HepG2 (cell line): ENCODE data around the gene CADM2. TPM values are rescaled to one million over a fixed set of nuclear protein-coding genes. Genes with fewer than 3 reads are reported as not detected.

ENCODE experiments used
- ATAC-seq: fragments of 200-7000 bp; cut with Tn5 transposase; 3 replicates; pipeline ENCODE4 v1.9.1; 2020; ENCODE audit warnings: mild to moderate bottlenecking, moderate library complexity
- BruUV-seq: library from RNA; stranded (reverse); fragments of 400-500 nt; replicated peaks from 2 replicates; lab custom pipeline; 2021; lab: Mats Ljungman, UMichigan
- CTCF ChIA-PET: fragments of 300-600 bp; formaldehyde crosslinking; extraction: SDS; loops from one replicate; lab custom pipeline; 2021; ENCODE audit warnings: low total read pairs, inconsistent platforms, low intra/inter-chr PET ratio; lab: Yijun Ruan, JAX
- POLR2A ChIA-PET: fragments of 350-600 bp; sonication (Branson Sonifier 250); formaldehyde crosslinking; loops from one replicate; lab custom pipeline; 2020; ENCODE audit warnings: antibody characterized with exemption, inconsistent platforms; lab: Yijun Ruan, JAX
- DNase-seq: peaks from one replicate; pipeline ENCODE4 v3.0.0-alpha.2; 2015; ENCODE audit warnings: low spot score
- FAIRE-seq: peaks from 3 replicates; lab custom pipeline; 2011; peaks lifted over from hg19 to GRCh38; lab: Jason Lieb, UNC
- H2AFZ ChIP-seq: one replicate; pipeline ENCODE4 v1.6.1; 2011; ENCODE audit warnings: low read length, inconsistent platforms
- H3K27ac ChIP-seq: fragments of 300-600 bp; 3 replicates; pipeline ENCODE4 v1.8.0; 2011; ENCODE audit warnings: mixed run types, mild to moderate bottlenecking, mixed read lengths, low read length, inconsistent platforms; ENCODE audit not compliant: insufficient read depth; ENCODE audit errors: extremely low read length
- H3K27me3 ChIP-seq, 2 experiments: fragments of 200-600 bp in 1 of 2; 2 replicates in 1 of 2; 3 replicates in 1 of 2; pipeline versions ENCODE4 v1.6.0 to v1.8.0; 2011; ENCODE audit warnings: low read length in 2 of 2, mild to moderate bottlenecking in 2 of 2, moderate library complexity in 2 of 2, inconsistent platforms in 1 of 2; ENCODE audit not compliant: insufficient read depth in 2 of 2, control insufficient read depth in 1 of 2
- H3K36me3 ChIP-seq, 2 experiments: fragments of 200-600 bp in 1 of 2; replicated peaks in 1 of 2; 2 replicates in 1 of 2; 3 replicates in 1 of 2; pipeline versions ENCODE4 v1.5.1 to v1.8.0; 2011; ENCODE audit warnings: low read length in 2 of 2, inconsistent platforms in 1 of 2; ENCODE audit not compliant: insufficient read depth in 2 of 2, control insufficient read depth in 1 of 2
- H3K4me1 ChIP-seq: 2 replicates; pipeline ENCODE4 v1.5.1; 2012; ENCODE audit warnings: low read length, inconsistent platforms; ENCODE audit not compliant: insufficient read depth
- H3K4me2 ChIP-seq: 2 replicates; pipeline ENCODE4 v1.6.0; 2011; ENCODE audit warnings: low read depth, low read length, inconsistent platforms
- H3K4me3 ChIP-seq, 3 experiments: fragments of 200-600 bp in 1 of 3; sonication (generic), shearing (Covaris generic) in 1 of 3; replicated peaks in 1 of 3; 2 replicates each; pipeline ENCODE4 v1.5.1; 2011 to 2016; ENCODE audit warnings: low read length in 3 of 3, inconsistent platforms in 2 of 3, low read depth in 2 of 3, mild to moderate bottlenecking in 2 of 3, control low read depth in 1 of 3, mixed read lengths in 1 of 3; ENCODE audit not compliant: insufficient read depth in 1 of 3
- H3K79me2 ChIP-seq: one replicate; pipeline ENCODE4 v1.6.1; 2011; ENCODE audit warnings: low read length, inconsistent platforms; ENCODE audit not compliant: insufficient read depth
- H3K9ac ChIP-seq: 2 replicates; pipeline ENCODE4 v1.6.0; 2011; ENCODE audit warnings: mild to moderate bottlenecking, low read depth, low read length, inconsistent platforms; ENCODE audit not compliant: insufficient read depth
- H3K9me3 ChIP-seq: 2 replicates; pipeline ENCODE4 v1.5.1; 2012; ENCODE audit warnings: mild to moderate bottlenecking, low read length
- H4K20me1 ChIP-seq: 2 replicates; pipeline ENCODE4 v1.6.0; 2011; ENCODE audit warnings: inconsistent platforms, mild to moderate bottlenecking, low read length, moderate library complexity; ENCODE audit not compliant: insufficient read depth
- ETV6 ChIP-seq: sonication (generic); formaldehyde crosslinking; conservative IDR thresholded peaks from 2 replicates; pipeline ENCODE4 v1.4.0; 2020; ENCODE audit warnings: missing genetic modification reagents
- MTF1 ChIP-seq: sonication (generic); formaldehyde crosslinking; IDR thresholded peaks from 2 replicates; pipeline ENCODE4 v1.5.0; 2020; ENCODE audit warnings: missing genetic modification reagents
- PAX8 ChIP-seq: sonication (generic); formaldehyde crosslinking; IDR thresholded peaks from 2 replicates; pipeline ENCODE4 v1.8.0; 2022; ENCODE audit warnings: mild to moderate bottlenecking, missing genetic modification reagents, borderline replicate concordance
- TBX3 ChIP-seq: fragments of 450-650 bp; IDR thresholded peaks from 2 replicates; pipeline ENCODE4 v1.6.1; 2017; ENCODE audit warnings: antibody characterized with exemption, mild to moderate bottlenecking, inconsistent platforms, borderline replicate concordance
- ZNF253 ChIP-seq: sonication (generic); formaldehyde crosslinking; IDR thresholded peaks from 2 replicates; pipeline ENCODE4 v1.8.0; 2022; ENCODE audit warnings: mild to moderate bottlenecking, missing genetic modification reagents, borderline replicate concordance
- ZNF510 ChIP-seq: sonication (generic); formaldehyde crosslinking; IDR thresholded peaks from 2 replicates; pipeline ENCODE4 v1.4.0; 2020; ENCODE audit warnings: low read depth, mild to moderate bottlenecking, missing genetic modification reagents
- ZNF75D ChIP-seq: sonication (generic); formaldehyde crosslinking; IDR thresholded peaks from 2 replicates; pipeline ENCODE4 v1.8.1; 2023; ENCODE audit warnings: missing genetic modification reagents, mild to moderate bottlenecking, borderline replicate concordance
- ZNF788 ChIP-seq: sonication (generic); formaldehyde crosslinking; IDR thresholded peaks from 2 replicates; pipeline ENCODE4 v1.5.0; 2020; ENCODE audit warnings: mild to moderate bottlenecking, missing genetic modification reagents, borderline replicate concordance
- in situ Hi-C: cut with HindIII; loops from 2 replicates; pipeline ENCODE4 v1.10.0; 2017; ENCODE audit warnings: low pct_unique_long_range_greater_than_20kb; ENCODE audit not compliant: extremely low pct_ligation_motif_present
- intact Hi-C: fragments of 100-400 bp; cut with micrococcal nuclease; formaldehyde crosslinking; loops from one replicate; pipeline ENCODE4 v1.10.0; 2022; ENCODE audit not compliant: unreplicated experiment
- polyA plus RNA-seq, 8 experiments: library from polyadenylated mRNA; depleted of rRNA in 3 of 8; stranded (reverse) in 7 of 8; unstranded in 1 of 8; fragments of >200 nt; fragmentation: Illumina TruSeq in 4 of 8; extraction: Trizol in 4 of 8; gene quantifications; 2 replicates each; pipeline versions ENCODE4 v1.2.1 to v1.2.3, GENCODE V29; 2011 to 2016; ENCODE audit warnings: low read depth in 4 of 8, missing spikeins in 1 of 8, mixed read lengths in 1 of 8; ENCODE audit not compliant: insufficient read depth in 1 of 8
- total RNA-seq, 5 experiments: library from RNA; depleted of rRNA; stranded (reverse); fragments of >200 nt; fragmentation: Illumina TruSeq; extraction: Trizol; gene quantifications; 2 replicates each; pipeline ENCODE4 v1.2.3, GENCODE V29; 2016; ENCODE audit warnings: low read depth in 1 of 5
- TF ChIP-seq, protein P1 (sequence below): IDR thresholded peaks from 2 replicates; pipeline ENCODE4 v1.6.1; 2016; ENCODE audit warnings: control low read depth
- TF ChIP-seq, protein P2 (sequence below): sonication (generic); formaldehyde crosslinking; IDR thresholded peaks from 2 replicates; pipeline ENCODE4 v1.5.1; 2020; ENCODE audit warnings: missing genetic modification reagents, mild to moderate bottlenecking, borderline replicate concordance

The CADM2 gene
- total and polyA plus RNA-seq, 2 of the 13 experiments (the other 11 are each of a cell fraction or from before 2014, with no cell fraction given) = not detected

DNA sequence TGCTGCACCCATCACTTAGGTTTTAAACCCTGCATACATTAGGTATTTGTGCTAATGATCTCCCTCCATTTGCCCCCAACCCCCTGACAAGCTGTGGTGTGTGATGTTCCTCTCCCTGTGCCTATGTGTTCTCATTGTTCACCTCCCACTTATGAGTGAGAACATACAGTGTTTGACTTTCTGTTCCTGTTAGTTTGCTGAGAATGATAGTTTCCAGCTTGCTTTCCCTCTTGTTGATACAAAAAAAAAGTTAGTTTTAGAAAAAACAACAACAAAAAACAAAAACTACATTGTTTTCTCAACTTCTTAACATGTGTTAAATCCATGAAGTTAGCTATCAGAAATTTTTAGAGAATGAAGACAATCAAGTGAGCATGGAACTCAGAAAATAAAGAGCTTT is 1079.1 kb downstream of the CADM2 start:
- no peaks in the 10 kb centered on the region for H3K36me3 ChIP-seq
- TF ChIP-seq ZNF788 (CRISPR knock-in tag) (no peak), ZNF75D (CRISPR knock-in tag) (no peak), PAX8 (CRISPR knock-in tag) (no peak), MTF1 (CRISPR knock-in tag) (no peak), TBX3 (no peak), ZNF510 (CRISPR knock-in tag) (no peak), ZNF253 (CRISPR knock-in tag) (no peak), ETV6 (CRISPR knock-in tag) (no peak)
- TF ChIP-seq, protein P1, sequence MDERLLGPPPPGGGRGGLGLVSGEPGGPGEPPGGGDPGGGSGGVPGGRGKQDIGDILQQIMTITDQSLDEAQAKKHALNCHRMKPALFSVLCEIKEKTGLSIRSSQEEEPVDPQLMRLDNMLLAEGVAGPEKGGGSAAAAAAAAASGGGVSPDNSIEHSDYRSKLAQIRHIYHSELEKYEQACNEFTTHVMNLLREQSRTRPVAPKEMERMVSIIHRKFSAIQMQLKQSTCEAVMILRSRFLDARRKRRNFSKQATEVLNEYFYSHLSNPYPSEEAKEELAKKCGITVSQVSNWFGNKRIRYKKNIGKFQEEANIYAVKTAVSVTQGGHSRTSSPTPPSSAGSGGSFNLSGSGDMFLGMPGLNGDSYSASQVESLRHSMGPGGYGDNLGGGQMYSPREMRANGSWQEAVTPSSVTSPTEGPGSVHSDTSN = no peak
- TF ChIP-seq, protein P2, sequence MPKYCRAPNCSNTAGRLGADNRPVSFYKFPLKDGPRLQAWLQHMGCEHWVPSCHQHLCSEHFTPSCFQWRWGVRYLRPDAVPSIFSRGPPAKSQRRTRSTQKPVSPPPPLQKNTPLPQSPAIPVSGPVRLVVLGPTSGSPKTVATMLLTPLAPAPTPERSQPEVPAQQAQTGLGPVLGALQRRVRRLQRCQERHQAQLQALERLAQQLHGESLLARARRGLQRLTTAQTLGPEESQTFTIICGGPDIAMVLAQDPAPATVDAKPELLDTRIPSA = no peak
- TF ChIP-seq, all 625 proteins: peak for 0
- Histone ChIP-seq H2AFZ (no peak overlapping the region), H3K4me3 (no peak overlapping the region), H3K79me2 (no peaks in the 10 kb centered on the region), H3K4me2 (no peak overlapping the region), H3K9me3 (no peaks in the 10 kb centered on the region), H3K27ac (no peak overlapping the region), H4K20me1 (no peaks in the 10 kb centered on the region), H3K4me1 (no peaks in the 10 kb centered on the region), H3K27me3 (no peaks in the 10 kb centered on the region), H3K9ac (no peak overlapping the region)
- BruUV-seq = no TSS peak
- CTCF ChIA-PET = no interaction called here
- intact Hi-C loops = no loop called here
- no peak for DNase-seq
- FAIRE-seq = no peak
- no peak for ATAC-seq
- POLR2A ChIA-PET = no interaction called here
- in situ Hi-C loops = no loop called here
